Embryonic facial prominence (tissue), 1 donor: ENCODE measurements around the gene PIP5K1B.
"Not testable (repeated sequence)": the region's sequence is repeated elsewhere in the genome, so short reads cannot be mapped to it uniquely, and the experiment has no call there.

Source experiments
- DNase-seq: peaks from one replicate; pipeline ENCODE4 v3.0.0-alpha.2; 2016; ENCODE audit errors: extremely low spot score

The PIP5K1B gene, protein sequence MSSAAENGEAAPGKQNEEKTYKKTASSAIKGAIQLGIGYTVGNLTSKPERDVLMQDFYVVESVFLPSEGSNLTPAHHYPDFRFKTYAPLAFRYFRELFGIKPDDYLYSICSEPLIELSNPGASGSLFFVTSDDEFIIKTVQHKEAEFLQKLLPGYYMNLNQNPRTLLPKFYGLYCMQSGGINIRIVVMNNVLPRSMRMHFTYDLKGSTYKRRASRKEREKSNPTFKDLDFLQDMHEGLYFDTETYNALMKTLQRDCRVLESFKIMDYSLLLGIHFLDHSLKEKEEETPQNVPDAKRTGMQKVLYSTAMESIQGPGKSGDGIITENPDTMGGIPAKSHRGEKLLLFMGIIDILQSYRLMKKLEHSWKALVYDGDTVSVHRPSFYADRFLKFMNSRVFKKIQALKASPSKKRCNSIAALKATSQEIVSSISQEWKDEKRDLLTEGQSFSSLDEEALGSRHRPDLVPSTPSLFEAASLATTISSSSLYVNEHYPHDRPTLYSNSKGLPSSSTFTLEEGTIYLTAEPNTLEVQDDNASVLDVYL

GRCh38 chr9:68704814-68705530, at the start of gene PIP5K1B:
Gene PIP5K1B (plus strand): TSS chr9:68705240. CDS start chr9:68822615, 117,375 bp downstream.
- no peak for DNase-seq

DNA sequence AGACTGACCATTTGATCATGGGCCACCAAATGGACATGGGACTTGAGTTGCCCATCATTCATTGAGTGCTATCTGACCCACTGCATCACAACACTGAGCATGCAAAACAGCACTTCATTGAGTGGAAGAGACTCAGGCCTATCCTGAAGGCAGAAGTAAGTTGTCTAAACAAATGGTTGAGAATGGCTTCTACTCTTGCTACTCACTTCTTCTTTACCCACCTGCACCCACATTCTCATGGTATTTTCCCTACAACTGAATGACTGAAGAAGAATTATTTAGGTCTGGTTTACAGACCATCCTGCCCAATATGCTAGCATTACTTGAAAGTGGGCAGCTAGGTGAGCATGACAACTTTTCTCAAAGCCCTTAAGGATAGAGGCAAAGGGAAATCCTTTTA, 41.0 kb upstream of the PIP5K1B start:
- no peak for DNase-seq

DNA sequence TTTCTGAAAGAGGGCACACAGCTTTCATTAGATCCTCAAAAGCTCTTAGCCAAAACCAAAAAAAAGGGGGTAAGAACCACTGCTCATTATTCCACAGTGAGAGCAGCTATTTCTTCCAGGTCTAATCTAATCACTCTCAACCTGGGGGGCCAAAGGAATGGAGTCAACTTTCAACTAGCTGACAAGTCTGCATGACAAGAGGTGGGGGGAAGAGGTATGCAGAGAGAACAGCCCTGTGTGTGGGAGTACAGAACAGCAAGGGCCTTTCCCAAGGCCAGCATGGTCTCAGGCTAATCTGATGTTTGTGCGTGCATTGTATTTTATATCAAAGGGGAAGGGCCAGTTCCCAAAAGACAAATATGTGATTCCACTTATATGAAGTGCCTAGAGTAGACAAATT, 36.9 kb upstream of the PIP5K1B start:
- DNase-seq, result no peak

DNA sequence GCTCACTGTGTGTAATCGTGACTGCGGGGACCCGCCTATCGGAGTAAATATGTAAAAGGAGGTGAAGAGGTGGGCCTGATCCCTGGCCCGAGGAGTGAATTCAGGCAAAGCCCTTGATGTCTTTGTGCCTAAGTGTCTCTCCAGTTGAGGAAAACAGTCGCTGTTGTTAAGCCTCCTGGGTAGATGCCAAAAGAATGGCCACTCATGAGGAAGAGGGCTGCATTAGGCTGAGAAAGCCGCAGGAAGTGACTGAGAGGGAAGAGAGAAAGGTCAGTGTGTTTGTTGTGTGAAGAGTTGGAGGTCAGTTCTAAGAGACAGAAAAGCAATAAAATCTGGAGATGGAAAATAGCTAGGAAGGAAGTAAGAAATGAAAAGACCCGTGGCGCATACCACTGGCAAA, 35.8 kb upstream of the PIP5K1B start:
- no peak for DNase-seq

DNA sequence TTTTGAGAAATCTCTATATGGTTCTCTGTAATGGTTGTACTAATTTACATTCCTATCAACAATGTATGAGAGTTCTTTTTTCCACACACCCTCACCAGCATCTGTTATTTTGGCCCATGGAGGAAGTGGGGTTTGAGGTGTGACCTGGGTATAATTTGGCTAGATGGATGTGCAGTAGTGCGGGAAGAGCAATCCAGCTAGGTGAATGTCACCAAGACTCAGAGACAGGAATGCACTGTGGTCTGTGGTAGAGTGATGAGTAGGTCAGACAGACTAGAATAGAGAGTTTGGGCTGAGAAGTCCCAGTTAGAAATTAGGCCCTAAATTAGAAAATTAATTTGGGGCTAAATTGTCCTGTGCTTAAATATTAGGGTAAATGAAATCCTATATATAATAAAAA, 32.8 kb upstream of the PIP5K1B start:
- DNase-seq, result no peak

- no peak for DNase-seq
Observed at GRCh38 chr9:68672625-68673024, 32.4 kb upstream of the PIP5K1B start.

GRCh38 chr9:68678430-68678829, 26.6 kb upstream of the PIP5K1B start:
- no peak for DNase-seq

DNA sequence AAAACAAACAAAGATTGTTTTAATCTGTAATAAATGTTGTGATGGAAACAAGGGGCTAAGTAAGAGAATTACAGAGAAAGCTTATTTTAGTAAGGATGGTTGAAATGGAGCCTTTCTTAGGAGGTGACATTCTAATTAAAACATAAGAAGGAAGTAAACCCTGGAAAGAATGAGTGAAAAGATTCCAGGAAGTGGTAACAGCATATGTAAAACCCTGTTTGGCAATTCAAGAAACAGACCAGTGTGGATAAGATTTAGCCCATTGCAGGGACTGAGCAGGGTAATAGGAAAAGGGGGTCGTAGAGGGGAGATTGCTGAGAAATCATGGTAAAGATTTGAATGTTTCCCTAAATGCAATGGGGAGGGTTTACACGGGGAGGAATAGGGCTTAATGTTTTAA, 21.6 kb upstream of the PIP5K1B start:
- no peak for DNase-seq

DNA sequence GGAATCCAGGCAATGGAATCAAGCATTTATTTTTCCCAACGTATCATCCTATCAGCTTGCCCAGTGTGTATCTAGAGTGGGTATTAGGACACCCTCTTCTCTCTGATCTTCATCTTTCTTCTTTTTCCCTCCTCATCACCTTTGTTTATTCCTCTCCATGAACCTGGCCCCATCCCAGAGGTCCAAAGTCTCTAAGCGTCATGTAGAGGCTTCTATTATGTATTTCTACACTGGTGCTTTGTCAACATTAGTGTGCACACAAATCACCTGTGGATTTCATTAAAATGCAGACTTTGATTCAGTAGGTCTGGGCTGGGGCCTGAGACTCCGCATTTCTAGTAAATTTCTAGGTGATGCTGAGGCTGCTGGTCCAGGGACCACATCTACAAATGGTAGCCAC, 19.8 kb upstream of the PIP5K1B start:
- no peak for DNase-seq

DNA sequence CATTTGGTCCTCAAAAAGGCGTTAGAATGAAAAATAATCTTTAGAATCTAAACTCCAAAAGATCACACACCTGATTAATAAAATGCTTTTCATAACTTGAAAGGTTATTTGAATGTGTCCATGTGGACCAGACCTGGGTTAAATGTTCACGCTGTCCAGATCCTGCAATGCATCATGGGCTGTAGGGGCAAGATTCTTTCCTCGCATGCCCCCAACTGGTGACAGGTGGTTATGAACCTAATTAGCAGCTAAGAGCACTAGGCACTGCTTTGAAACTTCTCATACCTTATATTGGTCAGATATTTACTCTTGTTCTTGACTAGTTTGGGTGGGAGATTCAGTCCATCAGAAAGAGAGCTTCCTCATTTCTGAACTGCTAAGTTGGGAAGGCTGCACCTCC, 19.3 kb upstream of the PIP5K1B start:
- DNase-seq, result no peak

- no peak for DNase-seq
Observed at GRCh38 chr9:68690088-68690487, 15.0 kb upstream of the PIP5K1B start.

- DNase-seq, result no peak
Observed at GRCh38 chr9:68692519-68692918, 12.5 kb upstream of the PIP5K1B start.

- DNase-seq, result no peak
Observed at GRCh38 chr9:68694125-68694524, 10.9 kb upstream of the PIP5K1B start.

DNA sequence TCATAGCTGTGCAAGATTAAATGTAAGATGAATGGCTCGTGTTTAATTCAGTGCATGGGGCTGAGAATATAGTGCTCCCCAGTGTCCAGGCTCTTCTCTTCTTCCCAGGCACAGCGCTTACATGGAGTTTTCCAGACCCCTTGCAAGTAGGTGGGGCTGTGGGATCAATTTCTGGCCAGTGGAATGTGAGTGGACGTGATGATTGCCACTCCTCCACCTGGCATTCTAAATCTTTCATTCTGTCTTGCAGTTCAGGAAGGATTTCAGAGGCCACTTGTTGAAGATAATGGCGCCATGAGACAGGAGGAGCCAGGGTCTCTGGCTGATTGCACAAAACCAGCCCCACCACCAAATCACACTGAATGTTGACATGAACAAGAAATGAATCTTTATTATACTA, 7.2 kb upstream of the PIP5K1B start:
- DNase-seq, result no peak

DNA sequence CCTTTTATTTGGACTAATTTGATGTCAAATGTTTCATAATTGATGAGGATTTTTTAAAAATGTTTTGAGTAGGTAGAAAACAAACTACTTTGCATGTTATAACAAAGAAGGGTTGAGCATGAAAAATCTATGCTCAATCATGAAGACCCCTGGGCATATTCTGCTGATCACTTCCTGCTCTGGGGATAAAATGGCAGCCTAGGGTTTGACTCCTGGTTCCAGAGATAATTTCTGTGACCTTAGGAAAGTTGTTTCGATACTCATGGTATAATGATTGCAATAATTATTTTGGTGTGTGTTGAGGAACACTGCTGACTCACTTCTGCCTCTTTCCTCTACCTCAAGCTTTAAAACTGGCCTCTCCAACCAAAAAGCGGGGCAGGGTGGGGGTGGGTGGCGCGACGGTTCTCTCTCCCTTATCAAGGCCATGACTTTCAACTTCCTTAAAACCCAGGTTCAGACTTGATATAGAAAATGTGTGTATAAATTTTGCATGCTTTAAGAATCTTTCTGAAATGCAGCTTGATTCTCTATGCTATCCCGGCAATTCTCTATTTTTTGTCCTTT, 6.0 kb upstream of the PIP5K1B start:
- DNase-seq, result no peak

- DNase-seq, result not testable (repeated sequence)
Observed at GRCh38 chr9:68699625-68700024, 5.4 kb upstream of the PIP5K1B start.

- no peak for DNase-seq
Observed at GRCh38 chr9:68702493-68702892, 2.5 kb upstream of the PIP5K1B start.

- DNase-seq, result no peak
Observed at GRCh38 chr9:68703672-68704071, 1.4 kb upstream of the PIP5K1B start.

- DNase-seq, result no peak
Observed at GRCh38 chr9:68704498-68704813, 584 bp upstream of the PIP5K1B start.

GRCh38 chr9:68705531-68706362, 707 bp downstream of the PIP5K1B start:
- DNase-seq, result no peak

DNA sequence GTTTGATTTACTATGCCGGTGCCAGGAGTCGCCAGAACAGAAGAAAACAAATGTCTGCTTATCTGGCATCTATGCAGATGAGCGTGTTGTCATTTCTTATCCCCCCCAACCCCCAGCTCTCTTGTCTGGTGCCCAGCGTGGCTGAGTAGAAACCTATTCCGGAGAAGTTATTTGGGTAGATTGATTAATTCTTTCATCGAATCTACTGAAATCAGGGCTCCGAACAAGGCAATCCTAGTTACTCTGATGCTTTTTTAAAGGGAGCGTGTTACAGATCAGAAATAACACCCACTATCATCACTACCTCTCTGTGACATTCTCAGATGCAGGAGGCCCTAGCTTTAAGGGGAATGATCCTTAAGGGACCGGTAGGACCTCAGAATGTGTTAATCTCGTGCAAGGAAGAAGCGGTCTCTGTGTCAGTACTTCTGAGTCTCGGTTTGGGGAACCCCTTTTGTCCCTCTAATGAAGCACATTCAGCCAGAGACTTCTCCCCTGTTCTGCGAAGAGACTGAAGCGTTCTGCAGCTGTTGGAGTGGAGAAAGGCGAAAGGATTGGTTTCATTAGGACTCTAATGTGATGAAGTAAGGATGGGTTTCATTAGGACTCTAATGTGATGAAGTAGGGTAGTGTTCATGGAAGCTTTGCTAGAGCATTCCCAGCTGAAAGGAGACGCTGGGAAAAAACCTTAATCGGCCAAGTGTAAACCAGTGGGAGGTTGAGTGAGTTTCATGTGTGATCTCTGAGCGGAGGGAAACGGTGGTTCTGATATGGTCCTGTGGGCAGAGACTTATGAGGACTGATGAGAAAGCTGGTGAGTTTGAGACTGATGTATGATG, 1.5 kb downstream of the PIP5K1B start:
- DNase-seq, result no peak
